KG1 (cell line): ENCODE measurements around the gene AMDHD2.
"Not testable (repeated sequence)": the region's sequence is repeated elsewhere in the genome, so short reads cannot be mapped to it uniquely, and the experiment has no call there.

Experiments
- DNase-seq: peaks from one replicate; lab custom pipeline; 2025; lab: John Stamatoyannopoulos, UW

Gene AMDHD2

GRCh38 chr16:2580818-2581217 is 60.6 kb downstream of the AMDHD2 start:
- DNase-seq, result not testable (repeated sequence)
